ENCODE measurements around the gene RRP9.

GRCh38 chr3:51961011-51961410 lies 19.3 kb upstream of the RRP9 start:
- TF ChIP-seq CTCF (IDR thresholded peaks at IDR 0.05) (no peak), SP1 (CRISPR knock-in tag; conservative IDR thresholded peaks at IDR 0.05) (no peak), ATF2 (CRISPR knock-in tag; IDR thresholded peaks at IDR 0.05; ENCODE audit: borderline replicate concordance, low read depth) (no peak), USF1 (CRISPR knock-in tag; IDR thresholded peaks at IDR 0.05) (no peak), MAX (CRISPR knock-in tag; IDR thresholded peaks at IDR 0.05) (no peak), NR2C2 (CRISPR knock-in tag; IDR thresholded peaks at IDR 0.05) (no peak), ZNF263 (CRISPR knock-in tag; IDR thresholded peaks at IDR 0.05; ENCODE audit: low read depth) (no peak), FOXP4 (CRISPR knock-in tag; IDR thresholded peaks at IDR 0.05) (no peak), JUN (CRISPR knock-in tag; IDR thresholded peaks at IDR 0.05) (no peak), ATF6 (CRISPR knock-in tag; IDR thresholded peaks at IDR 0.05) (no peak), ZBTB43 (CRISPR knock-in tag; IDR thresholded peaks at IDR 0.05) (no peak), ZMAT4 (CRISPR knock-in tag; IDR thresholded peaks at IDR 0.05) (no peak), ZSCAN18 (CRISPR knock-in tag; IDR thresholded peaks at IDR 0.05) (no peak), GABPB1 (CRISPR knock-in tag; IDR thresholded peaks at IDR 0.05) (no peak)

Data from WTC11 (cell line).